DMS114 treated with DMSO at 0.1 percent for 48 hours (cell line): ENCODE results near the gene POU5F1.
A peak's percentile ranks its signal among the peaks of the same experiment; 100 is the strongest.
"Not testable (repeated sequence)": the region's sequence is repeated elsewhere in the genome, so short reads cannot be mapped to it uniquely, and the experiment has no call there.

ENCODE experiments used
- DNase-seq: peaks from one replicate; lab custom pipeline; 2025; ENCODE audit not compliant: unreplicated experiment; lab: John Stamatoyannopoulos, UW

Gene POU5F1

GRCh38 chr6:31170600-31170881, at the start of gene POU5F1:
TSS of gene POU5F1 (minus strand) at chr6:31170682. CDS start at chr6:31170620, 62 bp downstream.
- DNase-seq, result no peak

- DNase-seq, result no peak
Measured at GRCh38 chr6:31216208-31216898, 45.9 kb upstream of the POU5F1 start.

- DNase-seq, result not testable (repeated sequence)
Measured at GRCh38 chr6:31215216-31215615, 44.7 kb upstream of the POU5F1 start.

GRCh38 chr6:31214516-31214915, 44.0 kb upstream of the POU5F1 start:
- no peak for DNase-seq

GRCh38 chr6:31210741-31211532, 40.5 kb upstream of the POU5F1 start:
- DNase-seq, result no peak

GRCh38 chr6:31210123-31210522, 39.6 kb upstream of the POU5F1 start:
- no peak for DNase-seq

GRCh38 chr6:31209137-31209536, 38.7 kb upstream of the POU5F1 start:
- DNase-seq, result no peak

GRCh38 chr6:31208506-31208905, 38.0 kb upstream of the POU5F1 start:
- no peak for DNase-seq

GRCh38 chr6:31205638-31206037, 35.2 kb upstream of the POU5F1 start:
- no peak for DNase-seq

GRCh38 chr6:31204751-31205145, 34.3 kb upstream of the POU5F1 start:
- no peak for DNase-seq

GRCh38 chr6:31203345-31203979, 33.0 kb upstream of the POU5F1 start:
- no peak for DNase-seq

GRCh38 chr6:31202259-31203166, 32.0 kb upstream of the POU5F1 start:
- no peak for DNase-seq

- not testable (repeated sequence) for DNase-seq
Measured at GRCh38 chr6:31199105-31199452, 28.6 kb upstream of the POU5F1 start.

GRCh38 chr6:31197559-31198305, 27.2 kb upstream of the POU5F1 start:
- DNase-seq, result peak; percentile 73

- DNase-seq, result not testable (repeated sequence)
Measured at GRCh38 chr6:31196251-31197022, 26.0 kb upstream of the POU5F1 start.

- DNase-seq, result not testable (repeated sequence)
Measured at GRCh38 chr6:31195308-31195979, 25.0 kb upstream of the POU5F1 start.

- no peak for DNase-seq
Measured at GRCh38 chr6:31194061-31194834, 23.8 kb upstream of the POU5F1 start.

- DNase-seq, result no peak
Measured at GRCh38 chr6:31193206-31193605, 22.7 kb upstream of the POU5F1 start.
